ENCODE measurements around the gene C1orf105. TPM values are rescaled to one million over a fixed set of nuclear protein-coding genes. Genes with fewer than 3 reads are reported as not detected.

The C1orf105 gene
- total and polyA plus RNA-seq, 2 of the 8 experiments (the other 6 are each of a cell fraction or from before 2014, with no cell fraction given), result not detected

- WGBS, 2 experiments (ENCODE audit: extremely low coverage in 1 of 2, insufficient coverage in 1 of 2, insufficient read length in 1 of 2, insufficient replicate concordance in 2 of 2, low coverage in 1 of 2, low lambda C conversion rate in 2 of 2, missing lambda C conversion rate in 1 of 2), result 86% methylated on average over 3 of the region's 3 CpGs; no CpG with 5 or more reads in 1 of the 2 experiments
- Histone ChIP-seq H3K27me3 (replicated peaks in 1 of 4; ENCODE audit: control insufficient read depth in 3 of 4, extremely low read depth in 1 of 4, insufficient read depth in 3 of 4, low read length in 3 of 4) (no peaks in the 10 kb centered on the region), H3K56ac (replicated peaks; ENCODE audit: insufficient read length, low read depth, low read length) (no peak overlapping the region), H2BK20ac (ENCODE audit: low read length) (no peak overlapping the region), H3K4ac (replicated peaks; ENCODE audit: insufficient read length, low read depth, low read length) (no peak overlapping the region), H2BK5ac (ENCODE audit: low read depth, low read length) (no peak overlapping the region), H3K79me2 (ENCODE audit: control insufficient read depth in 1 of 2, insufficient read depth in 2 of 2, low read length in 2 of 2) (no peaks in the 10 kb centered on the region), H3K4me1 (replicated peaks in 1 of 4; ENCODE audit: control insufficient read depth in 3 of 4, insufficient read depth in 4 of 4, low read length in 3 of 4) (peaks cover 6 to 15% (median 8%) of the 10 kb centered on the region in 4 experiments), H3K4me3 (ENCODE audit: extremely low read depth in 1 of 4, insufficient read depth in 2 of 4, low read depth in 3 of 4, low read length in 4 of 4) (no peak overlapping the region), H2AK5ac (ENCODE audit: low read depth, low read length) (no peak overlapping the region), H3K27ac (ENCODE audit: low read depth, low read length) (no peak overlapping the region), H3K79me1 (ENCODE audit: low read depth, low read length) (no peaks in the 10 kb centered on the region), H4K20me1 (replicated peaks in 1 of 2; ENCODE audit: control insufficient read depth in 1 of 2, insufficient read depth in 2 of 2, low read length in 2 of 2) (no peaks in the 10 kb centered on the region), H2BK120ac (replicated peaks; ENCODE audit: low read depth, low read length) (no peak overlapping the region), H3K23ac (ENCODE audit: insufficient read length) (no peak overlapping the region), H2AFZ (ENCODE audit: low read length) (no peak overlapping the region), H3K36me3 (ENCODE audit: control insufficient read depth in 2 of 4, insufficient read depth in 4 of 4, low read length in 3 of 4) (no peaks in the 10 kb centered on the region), H2BK15ac (ENCODE audit: low read length) (no peak overlapping the region), H4K91ac (replicated peaks; ENCODE audit: insufficient read length, low read length) (no peak overlapping the region), H3K4me2 (ENCODE audit: insufficient read depth in 1 of 2, low read depth in 2 of 2, low read length in 2 of 2) (no peak overlapping the region), H4K8ac (ENCODE audit: extremely low read depth, insufficient read depth, low read length) (no peak overlapping the region), H3K18ac (ENCODE audit: extremely low read depth, low read length) (no peak overlapping the region), H3K9me3 (ENCODE audit: insufficient read depth in 2 of 2, low read depth in 1 of 2, low read length in 1 of 2) (no peaks in the 10 kb centered on the region), H2BK12ac (ENCODE audit: low read depth, low read length) (no peak overlapping the region), H3K14ac (ENCODE audit: insufficient read length) (no peak overlapping the region), H4K5ac (ENCODE audit: insufficient read length, low read depth, low read length) (no peak overlapping the region), H3K9ac (replicated peaks in 1 of 4; ENCODE audit: extremely low read depth in 1 of 4, low read depth in 3 of 4, low read length in 3 of 4) (no peak overlapping the region), H3K23me2 (ENCODE audit: low read depth, low read length) (no peaks in the 10 kb centered on the region)
- DNase-seq (ENCODE audit: low read depth in 1 of 2, low spot score in 2 of 2) (no peak), FAIRE-seq (no peak)
- no peak for TF ChIP-seq SIN3A (conservative IDR thresholded peaks at IDR 0.05 in 1 of 2, IDR thresholded peaks at IDR 0.05 in 1 of 2; ENCODE audit: low read depth in 1 of 2, low read length in 2 of 2)
- no peak for TF ChIP-seq CBX8 (IDR thresholded peaks at IDR 0.05; ENCODE audit: borderline replicate concordance, low read depth, low read length)
- TF ChIP-seq ATF2 (IDR thresholded peaks at IDR 0.05; ENCODE audit: low read length), result no peak
- TF ChIP-seq KDM4A (IDR thresholded peaks at IDR 0.05; ENCODE audit: low read depth, low read length, severe bottlenecking), result no peak
- TF ChIP-seq RXRA (IDR thresholded peaks at IDR 0.05; ENCODE audit: insufficient read depth, low read depth, low read length), result no peak
- TF ChIP-seq NRF1 (IDR thresholded peaks at IDR 0.05; ENCODE audit: low read depth, low read length), result no peak
- TF ChIP-seq ZNF274 (IDR thresholded peaks at IDR 0.05; ENCODE audit: borderline replicate concordance, extremely low read depth, low read length), result no peak
- TF ChIP-seq MAFK (IDR thresholded peaks at IDR 0.05; ENCODE audit: low read depth, low read length), result no peak
- no peak for TF ChIP-seq TAF1 (IDR thresholded peaks at IDR 0.05; ENCODE audit: low read depth, low read length)
- TF ChIP-seq TBP (IDR thresholded peaks at IDR 0.05; ENCODE audit: low read depth, low read length), result no peak
- no peak for TF ChIP-seq ASH2L (IDR thresholded peaks at IDR 0.05; ENCODE audit: low read length)
- CTCF ChIA-PET (ENCODE audit: partially characterized antibody), result interaction anchor here (0.8 to 1.9 kb wide), 6 partner anchors 9 to 355 kb away, joined by 3 to 8 read pairs (median 4); no protein-coding TSS in a partner anchor
- POLR2A ChIA-PET (ENCODE audit: partially characterized antibody), result no interaction called here
Measured at GRCh38 chr1:172395576-172395975, 24.9 kb upstream of the C1orf105 start.
